Brain microvascular endothelial cell (primary cell): ENCODE data around the gene BCAS1.

Source experiments
- DNase-seq: peaks from one replicate; pipeline ENCODE4 v3.0.0-alpha.2; 2020
- H3K27ac ChIP-seq: fragments of 250-450 bp; sonication (Bioruptor Pico); 2 replicates; pipeline ENCODE4 v1.5.1; 2020; ENCODE audit warnings: mild to moderate bottlenecking, moderate library complexity
- H3K27me3 ChIP-seq: fragments of 250-450 bp; sonication (Bioruptor Pico); replicated peaks from 2 replicates; pipeline ENCODE4 v1.5.1; 2020; ENCODE audit warnings: mild to moderate bottlenecking
- H3K36me3 ChIP-seq: fragments of 250-450 bp; sonication (Bioruptor Pico); replicated peaks from 2 replicates; pipeline ENCODE4 v1.5.1; 2020; ENCODE audit warnings: mild to moderate bottlenecking
- H3K4me3 ChIP-seq: 2 replicates; pipeline ENCODE4 v1.5.1; 2011; ENCODE audit warnings: low read depth, mild to moderate bottlenecking, control low read depth, low read length, moderate library complexity
- in situ Hi-C: cut with HindIII; loops from 2 replicates; pipeline ENCODE4 v1.10.0; 2017; ENCODE audit warnings: low sequenced_read_pairs, low pct_ligation_motif_present
- TF ChIP-seq, protein P1 (sequence below): IDR thresholded peaks from 2 replicates; pipeline ENCODE4 v1.5.1; 2011; ENCODE audit warnings: low read depth, mild to moderate bottlenecking, moderate library complexity, low read length, control low read depth, inconsistent platforms; ENCODE audit errors: missing control alignments

The BCAS1 gene

DNA sequence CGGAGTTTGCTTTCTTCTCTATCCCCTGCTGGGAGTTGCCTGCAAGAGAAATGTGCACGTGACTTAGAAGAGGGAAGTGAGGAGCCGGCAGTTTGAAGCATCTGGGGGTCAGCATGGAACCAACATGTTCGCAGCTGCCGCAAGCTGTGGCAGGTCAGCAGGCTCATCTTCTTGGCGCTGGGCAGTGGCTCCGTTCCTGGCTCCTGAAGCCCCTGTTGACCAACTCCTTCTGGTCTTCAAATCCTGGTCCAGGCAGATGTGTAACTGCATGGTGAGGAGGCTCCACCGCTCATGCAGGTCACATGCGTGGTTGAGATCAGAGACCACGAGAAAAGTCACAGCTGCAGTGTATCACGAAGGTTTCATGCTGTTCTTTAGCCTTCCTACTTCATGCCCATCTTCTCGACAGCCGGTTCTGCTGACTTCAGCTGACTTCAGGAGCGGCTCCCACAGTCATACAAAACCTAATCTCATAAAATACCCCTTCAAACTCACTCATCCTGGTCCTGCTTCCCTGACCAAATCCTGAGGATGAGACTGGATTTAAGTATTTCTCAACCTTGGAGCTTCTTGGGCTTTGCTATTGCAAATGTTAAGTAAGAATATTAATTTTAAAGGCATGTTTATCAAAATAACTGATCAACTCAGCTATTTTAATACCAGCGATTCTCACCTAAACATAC lies 44.9 kb upstream of the BCAS1 start:
- in situ Hi-C loops, result no loop called here
- Histone ChIP-seq H3K27ac (no peak overlapping the region), H3K4me3 (no peak overlapping the region), H3K27me3 (no peaks in the 10 kb centered on the region), H3K36me3 (no peaks in the 10 kb centered on the region)
- no peak for DNase-seq
- TF ChIP-seq, protein P1, sequence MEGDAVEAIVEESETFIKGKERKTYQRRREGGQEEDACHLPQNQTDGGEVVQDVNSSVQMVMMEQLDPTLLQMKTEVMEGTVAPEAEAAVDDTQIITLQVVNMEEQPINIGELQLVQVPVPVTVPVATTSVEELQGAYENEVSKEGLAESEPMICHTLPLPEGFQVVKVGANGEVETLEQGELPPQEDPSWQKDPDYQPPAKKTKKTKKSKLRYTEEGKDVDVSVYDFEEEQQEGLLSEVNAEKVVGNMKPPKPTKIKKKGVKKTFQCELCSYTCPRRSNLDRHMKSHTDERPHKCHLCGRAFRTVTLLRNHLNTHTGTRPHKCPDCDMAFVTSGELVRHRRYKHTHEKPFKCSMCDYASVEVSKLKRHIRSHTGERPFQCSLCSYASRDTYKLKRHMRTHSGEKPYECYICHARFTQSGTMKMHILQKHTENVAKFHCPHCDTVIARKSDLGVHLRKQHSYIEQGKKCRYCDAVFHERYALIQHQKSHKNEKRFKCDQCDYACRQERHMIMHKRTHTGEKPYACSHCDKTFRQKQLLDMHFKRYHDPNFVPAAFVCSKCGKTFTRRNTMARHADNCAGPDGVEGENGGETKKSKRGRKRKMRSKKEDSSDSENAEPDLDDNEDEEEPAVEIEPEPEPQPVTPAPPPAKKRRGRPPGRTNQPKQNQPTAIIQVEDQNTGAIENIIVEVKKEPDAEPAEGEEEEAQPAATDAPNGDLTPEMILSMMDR, result no peak

DNA sequence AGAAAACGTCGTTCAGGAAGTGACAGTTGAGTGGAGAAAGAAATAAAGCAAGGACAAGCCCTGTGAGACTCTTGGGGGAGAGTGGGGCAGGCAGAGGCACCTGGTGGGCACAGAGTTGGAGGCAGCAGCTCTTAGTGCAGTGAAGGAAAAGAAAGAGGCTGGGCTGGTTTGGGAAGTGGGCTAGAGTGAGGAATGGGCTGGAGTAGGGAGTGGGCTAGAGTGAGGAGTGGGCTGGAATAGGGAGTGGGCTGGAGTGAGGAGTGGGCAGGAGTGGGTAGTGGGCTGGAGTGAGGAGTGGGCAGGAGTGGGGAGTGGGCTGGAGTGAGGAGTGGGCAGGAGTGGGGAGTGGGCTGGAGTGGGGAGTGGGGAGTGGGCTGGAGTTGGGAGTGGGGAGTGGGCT lies 43.7 kb upstream of the BCAS1 start:
- in situ Hi-C loops, result no loop called here
- TF ChIP-seq, protein P1, result no peak
- Histone ChIP-seq H3K27ac (no peak overlapping the region), H3K4me3 (no peak overlapping the region), H3K27me3 (no peaks in the 10 kb centered on the region), H3K36me3 (no peaks in the 10 kb centered on the region)
- DNase-seq, result no peak

DNA sequence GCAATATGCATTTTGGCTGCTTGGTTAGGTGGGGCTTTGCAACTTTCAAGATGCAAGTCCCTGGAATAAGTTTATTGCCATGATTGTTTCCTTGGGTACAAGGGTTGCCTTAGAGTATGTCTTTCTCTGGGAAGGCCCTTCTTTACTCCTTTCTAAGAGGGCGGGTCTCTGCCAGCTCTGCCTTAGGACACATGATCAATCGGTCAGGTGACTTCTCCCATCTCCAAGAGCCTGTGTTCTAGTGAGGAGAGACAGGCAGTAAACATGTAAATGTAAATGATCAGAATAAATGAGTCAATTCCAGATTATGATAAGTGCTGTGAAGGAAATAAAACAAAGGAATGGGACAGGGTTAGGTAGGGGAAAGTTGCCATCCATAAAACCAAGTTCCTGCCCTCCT lies 43.2 kb upstream of the BCAS1 start:
- in situ Hi-C loops, result no loop called here
- Histone ChIP-seq H3K27ac (no peak overlapping the region), H3K36me3 (no peaks in the 10 kb centered on the region), H3K4me3 (no peak overlapping the region), H3K27me3 (no peaks in the 10 kb centered on the region)
- TF ChIP-seq, protein P1, result no peak
- no peak for DNase-seq

DNA sequence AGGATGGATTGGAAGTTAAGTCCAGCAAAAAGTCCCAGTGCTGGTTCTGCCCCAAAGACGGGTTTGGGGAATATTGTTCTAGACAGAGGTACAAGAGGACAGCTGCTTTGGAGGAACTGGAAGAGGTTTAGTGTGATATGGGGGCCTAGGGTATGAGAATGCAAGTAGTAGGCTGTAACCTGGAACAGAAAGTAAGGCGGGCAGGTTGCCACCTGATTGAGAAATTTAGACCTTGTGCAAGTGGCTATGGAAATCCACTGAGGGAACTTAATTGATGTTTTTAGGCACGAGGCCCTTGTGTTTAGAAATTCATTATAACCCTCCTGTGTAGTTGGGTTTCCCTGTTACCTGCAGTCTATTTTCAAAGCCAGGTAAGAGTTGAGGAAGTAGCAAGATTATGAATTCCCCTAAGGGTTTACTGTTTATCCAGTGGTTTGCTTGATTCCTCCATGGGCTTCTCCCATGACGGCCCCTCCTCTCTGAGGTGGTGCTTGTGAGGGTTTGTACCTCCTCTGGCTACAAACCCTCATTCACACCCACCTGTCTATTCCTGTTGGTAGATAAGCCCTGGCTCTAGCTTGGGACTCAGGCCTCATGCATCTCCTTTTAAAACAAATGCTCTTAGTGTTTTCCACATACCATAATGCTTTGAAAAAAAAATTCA lies 42.0 kb upstream of the BCAS1 start:
- Histone ChIP-seq H3K27ac (no peak overlapping the region), H3K36me3 (no peaks in the 10 kb centered on the region), H3K4me3 (no peak overlapping the region), H3K27me3 (no peaks in the 10 kb centered on the region)
- DNase-seq, result no peak
- in situ Hi-C loops, result no loop called here
- TF ChIP-seq, protein P1, result no peak

DNA sequence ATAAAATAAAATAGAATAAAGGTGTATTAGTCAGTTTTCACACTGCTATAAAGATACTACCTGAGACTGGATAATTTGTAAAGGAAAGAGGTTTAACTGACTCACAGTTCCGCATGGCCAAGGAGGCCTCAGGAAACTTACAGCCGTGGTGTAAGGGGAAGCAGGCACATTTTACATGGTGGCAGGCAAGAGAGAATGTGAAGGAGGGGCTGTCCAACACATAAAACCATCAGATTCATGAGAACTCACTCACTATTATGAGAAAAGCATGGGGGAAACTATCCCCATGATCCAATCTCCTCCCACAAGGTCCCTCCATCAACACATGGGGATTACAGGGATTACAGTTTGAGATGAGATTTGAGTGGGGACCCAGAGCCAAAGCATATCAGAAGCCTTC lies 41.1 kb upstream of the BCAS1 start:
- TF ChIP-seq, protein P1, result no peak
- no peak overlapping the region for H3K4me3 ChIP-seq
- in situ Hi-C loops, result no loop called here
- H3K27me3 ChIP-seq, result no peaks in the 10 kb centered on the region
- no peaks in the 10 kb centered on the region for H3K36me3 ChIP-seq
- H3K27ac ChIP-seq, result no peak overlapping the region
- no peak for DNase-seq
